Memory B cell (primary cell): ENCODE data around the gene SNCAIP.

Source experiments
- ATAC-seq: fragments of 150-1000 bp; cut with Tn5 transposase; 2 replicates; pipeline ENCODE4 v1.10.0; 2021; ENCODE audit warnings: low read depth, mild to moderate bottlenecking, moderate library complexity
- DNase-seq, 2 donors: peaks; one replicate each; pipeline ENCODE4 v3.0.0; 2022; ENCODE audit warnings: low spot score in 2 of 2
- H3K27ac Mint-ChIP-seq: one replicate; pipeline ENCODE4 v1.8.0; 2022; ENCODE audit warnings: mild to moderate bottlenecking, moderate library complexity, mixed read lengths
- H3K27me3 Mint-ChIP-seq: one replicate; pipeline ENCODE4 v1.8.0; 2022; ENCODE audit warnings: mixed read lengths
- H3K36me3 Mint-ChIP-seq: one replicate; pipeline ENCODE4 v1.8.0; 2022; ENCODE audit warnings: mild to moderate bottlenecking, mixed read lengths
- H3K4me1 Mint-ChIP-seq: one replicate; pipeline ENCODE4 v1.8.0; 2022; ENCODE audit warnings: mixed read lengths
- H3K4me3 Mint-ChIP-seq: one replicate; pipeline ENCODE4 v1.8.0; 2022; ENCODE audit warnings: mild to moderate bottlenecking, moderate library complexity, mixed read lengths
- H3K9me3 Mint-ChIP-seq: one replicate; pipeline ENCODE4 v1.8.0; 2022; ENCODE audit warnings: mixed read lengths

SNCAIP gene

GRCh38 chr5:122498163-122498562 is 186.1 kb downstream of the SNCAIP start:
- ATAC-seq (no peak), DNase-seq (no peak)
- H3K27ac Mint-ChIP-seq: no peak overlapping the region
- H3K27me3 Mint-ChIP-seq: peaks cover 6% of the 10 kb centered on the region
- H3K4me1 Mint-ChIP-seq: no peaks in the 10 kb centered on the region
- no peak overlapping the region for H3K4me3 Mint-ChIP-seq
- H3K36me3 Mint-ChIP-seq: no peaks in the 10 kb centered on the region
- no peaks in the 10 kb centered on the region for H3K9me3 Mint-ChIP-seq

- no peak overlapping the region for H3K4me3 Mint-ChIP-seq
- DNase-seq (no peak), ATAC-seq (no peak)
- H3K27me3 Mint-ChIP-seq: no peaks in the 10 kb centered on the region
- no peak overlapping the region for H3K27ac Mint-ChIP-seq
- no peaks in the 10 kb centered on the region for H3K9me3 Mint-ChIP-seq
- no peaks in the 10 kb centered on the region for H3K4me1 Mint-ChIP-seq
- no peaks in the 10 kb centered on the region for H3K36me3 Mint-ChIP-seq
Observed at GRCh38 chr5:122499585-122499984, 187.5 kb downstream of the SNCAIP start.

- Mint-ChIP-seq H3K4me3 (no peak overlapping the region), H3K4me1 (no peaks in the 10 kb centered on the region), H3K9me3 (no peaks in the 10 kb centered on the region), H3K27me3 (no peaks in the 10 kb centered on the region), H3K27ac (no peak overlapping the region), H3K36me3 (no peaks in the 10 kb centered on the region)
- DNase-seq: no peak
- ATAC-seq: no peak
Observed at GRCh38 chr5:122500245-122501088, 188.4 kb downstream of the SNCAIP start.

GRCh38 chr5:122501089-122501435 is 189.0 kb downstream of the SNCAIP start:
- H3K27ac Mint-ChIP-seq: no peak overlapping the region
- H3K4me3 Mint-ChIP-seq: no peak overlapping the region
- DNase-seq: no peak
- H3K27me3 Mint-ChIP-seq: no peaks in the 10 kb centered on the region
- no peaks in the 10 kb centered on the region for H3K36me3 Mint-ChIP-seq
- no peaks in the 10 kb centered on the region for H3K4me1 Mint-ChIP-seq
- H3K9me3 Mint-ChIP-seq: no peaks in the 10 kb centered on the region
- ATAC-seq: no peak

- no peak for ATAC-seq
- H3K36me3 Mint-ChIP-seq: no peaks in the 10 kb centered on the region
- no peak overlapping the region for H3K4me3 Mint-ChIP-seq
- H3K27me3 Mint-ChIP-seq: no peaks in the 10 kb centered on the region
- no peaks in the 10 kb centered on the region for H3K9me3 Mint-ChIP-seq
- no peaks in the 10 kb centered on the region for H3K4me1 Mint-ChIP-seq
- no peak for DNase-seq
- no peak overlapping the region for H3K27ac Mint-ChIP-seq
Observed at GRCh38 chr5:122507045-122507444, 195.0 kb downstream of the SNCAIP start.

- no peak overlapping the region for H3K27ac Mint-ChIP-seq
- no peak overlapping the region for H3K4me3 Mint-ChIP-seq
- no peaks in the 10 kb centered on the region for H3K36me3 Mint-ChIP-seq
- no peaks in the 10 kb centered on the region for H3K27me3 Mint-ChIP-seq
- DNase-seq (no peak), ATAC-seq (no peak)
- no peaks in the 10 kb centered on the region for H3K9me3 Mint-ChIP-seq
- H3K4me1 Mint-ChIP-seq: no peaks in the 10 kb centered on the region
Observed at GRCh38 chr5:122507581-122507980, 195.5 kb downstream of the SNCAIP start.

GRCh38 chr5:122508623-122509022 is 196.6 kb downstream of the SNCAIP start:
- DNase-seq: no peak
- H3K4me3 Mint-ChIP-seq: no peak overlapping the region
- H3K4me1 Mint-ChIP-seq: no peaks in the 10 kb centered on the region
- H3K27me3 Mint-ChIP-seq: peaks cover 1% of the 10 kb centered on the region
- no peaks in the 10 kb centered on the region for H3K9me3 Mint-ChIP-seq
- H3K36me3 Mint-ChIP-seq: no peaks in the 10 kb centered on the region
- no peak for ATAC-seq
- no peak overlapping the region for H3K27ac Mint-ChIP-seq
